Measurements from ENCODE around the gene LILRA6. TPM values are rescaled to one million over a fixed set of nuclear protein-coding genes. Genes with fewer than 3 reads are reported as not detected.
A peak's percentile ranks its signal among the peaks of the same experiment; 100 is the strongest.

Gene LILRA6
- total and polyA plus RNA-seq, 9 donors = 0.71 to 2.6 (median 1.7) TPM

- Histone ChIP-seq H3K27me3 (ENCODE audit: control insufficient read depth, insufficient read depth, low read length) (no peaks in the 10 kb centered on the region), H3K4me1 (ENCODE audit: control insufficient read depth, insufficient read depth, low read length) (peaks cover 21% of the 10 kb centered on the region), H3K36me3 (ENCODE audit: control insufficient read depth, insufficient read depth, low read length) (peaks cover 29% of the 10 kb centered on the region), H3K4me3 (ENCODE audit: low read length) (peak overlapping the region; percentile 58), H3K9me3 (replicated peaks; ENCODE audit: control insufficient read depth, low read depth, low read length) (no peaks in the 10 kb centered on the region), H3K27ac (ENCODE audit: low read length) (peak overlapping the region; percentile 100)
- peak; percentile 50 for DNase-seq
- 2% methylated on average over 5 of the region's 12 CpGs for WGBS (ENCODE audit: insufficient coverage)
These were observed 54.2 kb downstream of the LILRA6 start for GRCh38 chr19:54188215-54188871.

DNA sequence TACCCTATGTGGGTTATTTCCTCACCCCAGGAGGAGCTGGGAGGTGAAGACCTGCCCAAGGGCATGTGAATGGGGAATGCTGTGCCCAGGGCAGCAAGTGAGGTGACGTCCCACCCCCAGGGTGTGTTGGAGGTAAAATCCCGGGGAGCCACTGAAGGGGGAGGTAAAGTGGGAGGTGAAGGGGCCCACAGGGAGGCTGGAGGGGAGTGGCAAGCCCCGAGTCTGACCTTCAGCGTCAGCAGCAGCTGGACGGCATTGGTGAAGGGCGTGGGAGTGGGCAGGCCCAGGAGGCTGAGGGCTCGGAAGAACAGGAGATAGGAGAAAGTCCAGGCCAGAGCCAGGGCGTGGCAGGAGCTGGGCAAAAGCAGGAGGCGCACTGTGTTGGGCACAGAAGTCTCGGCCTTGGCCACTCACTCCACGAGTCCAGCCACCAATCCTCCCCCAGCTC is 55.6 kb downstream of the LILRA6 start:
- 79% methylated on average over 7 of the region's 11 CpGs for WGBS (ENCODE audit: insufficient coverage)
- Histone ChIP-seq H3K4me1 (ENCODE audit: control insufficient read depth, insufficient read depth, low read length) (peaks cover 16% of the 10 kb centered on the region), H3K4me3 (ENCODE audit: low read length) (no peak overlapping the region), H3K27me3 (ENCODE audit: control insufficient read depth, insufficient read depth, low read length) (no peaks in the 10 kb centered on the region), H3K36me3 (ENCODE audit: control insufficient read depth, insufficient read depth, low read length) (peaks cover 21% of the 10 kb centered on the region), H3K27ac (ENCODE audit: low read length) (no peak overlapping the region), H3K9me3 (replicated peaks; ENCODE audit: control insufficient read depth, low read depth, low read length) (no peaks in the 10 kb centered on the region)
- no peak for DNase-seq

Other genes starting within 250 kb of the LILRA6 start
- gene VSTM1, start 178.9 kb downstream of the LILRA6 start, total RNA-seq = not detected
- under 1 TPM in 6 of 8 donors, not detected in 2; 0.19 to 0.53 (median 0.25) TPM for gene VSTM1, start 178.9 kb downstream of the LILRA6 start, polyA plus RNA-seq (ENCODE audit: insufficient read depth in 1 of 8, insufficient read length in 8 of 8, low replicate concordance in 1 of 8)
- not detected for gene TARM1, start 161.4 kb downstream of the LILRA6 start, total RNA-seq
- gene TARM1, start 161.4 kb downstream of the LILRA6 start, polyA plus RNA-seq (ENCODE audit: insufficient read depth in 1 of 8, insufficient read length in 8 of 8, low replicate concordance in 1 of 8) = under 1 TPM in 3 of 8 donors, not detected in 5; 0.14 to 0.27 (median 0.27) TPM
- gene OSCAR, start 142.0 kb downstream of the LILRA6 start, total RNA-seq = 0.09 TPM
- gene OSCAR, start 142.0 kb downstream of the LILRA6 start, polyA plus RNA-seq (ENCODE audit: insufficient read depth in 1 of 8, insufficient read length in 8 of 8, low replicate concordance in 1 of 8) = under 1 TPM; 0.31 to 0.74 (median 0.47) TPM
- 167 TPM for gene NDUFA3, start 139.9 kb downstream of the LILRA6 start, total RNA-seq
- 100 to 1,000 TPM in 6 of 8 donors, 10 to 100 TPM in 2; 89.3 to 124 (median 105) TPM for gene NDUFA3, start 139.9 kb downstream of the LILRA6 start, polyA plus RNA-seq (ENCODE audit: insufficient read depth in 1 of 8, insufficient read length in 8 of 8, low replicate concordance in 1 of 8)
- 16.6 TPM for gene TFPT, start 127.1 kb downstream of the LILRA6 start, total RNA-seq
- 10 to 100 TPM; 15.1 to 18.4 (median 17.1) TPM for gene TFPT, start 127.1 kb downstream of the LILRA6 start, polyA plus RNA-seq (ENCODE audit: insufficient read depth in 1 of 8, insufficient read length in 8 of 8, low replicate concordance in 1 of 8)
- 38.7 TPM for gene PRPF31, start 127.0 kb downstream of the LILRA6 start, total RNA-seq
- gene PRPF31, start 127.0 kb downstream of the LILRA6 start, polyA plus RNA-seq (ENCODE audit: insufficient read depth in 1 of 8, insufficient read length in 8 of 8, low replicate concordance in 1 of 8) = 10 to 100 TPM; 43.2 to 55.5 (median 52.8) TPM
- gene CNOT3, start 105.0 kb downstream of the LILRA6 start, total RNA-seq = 8.3 TPM
- gene CNOT3, start 105.0 kb downstream of the LILRA6 start, polyA plus RNA-seq (ENCODE audit: insufficient read depth in 1 of 8, insufficient read length in 8 of 8, low replicate concordance in 1 of 8) = 10 to 100 TPM; 26.9 to 51.1 (median 37.5) TPM
- gene LENG1, start 83.1 kb downstream of the LILRA6 start, total RNA-seq = 9.0 TPM
- gene LENG1, start 83.1 kb downstream of the LILRA6 start, polyA plus RNA-seq (ENCODE audit: insufficient read depth in 1 of 8, insufficient read length in 8 of 8, low replicate concordance in 1 of 8) = 10 to 100 TPM in 2 of 8 donors, 1 to 10 TPM in 6; 9.1 to 11.1 (median 9.7) TPM
- 1.5 TPM for gene TMC4, start 69.6 kb downstream of the LILRA6 start, total RNA-seq
- 1 to 10 TPM; 1.9 to 8.0 (median 4.1) TPM for gene TMC4, start 69.6 kb downstream of the LILRA6 start, polyA plus RNA-seq (ENCODE audit: insufficient read depth in 1 of 8, insufficient read length in 8 of 8, low replicate concordance in 1 of 8)
- gene MBOAT7, start 53.2 kb downstream of the LILRA6 start, total RNA-seq = 11.1 TPM
- 10 to 100 TPM; 20.1 to 38.3 (median 28.5) TPM for gene MBOAT7, start 53.2 kb downstream of the LILRA6 start, polyA plus RNA-seq (ENCODE audit: insufficient read depth in 1 of 8, insufficient read length in 8 of 8, low replicate concordance in 1 of 8)
- gene TSEN34, start 51.5 kb downstream of the LILRA6 start, total RNA-seq = 25.8 TPM
- 10 to 100 TPM; 28.0 to 42.8 (median 36.3) TPM for gene TSEN34, start 51.5 kb downstream of the LILRA6 start, polyA plus RNA-seq (ENCODE audit: insufficient read depth in 1 of 8, insufficient read length in 8 of 8, low replicate concordance in 1 of 8)
- 2,526 TPM for gene RPS9, start 41.9 kb downstream of the LILRA6 start, total RNA-seq
- gene RPS9, start 41.9 kb downstream of the LILRA6 start, polyA plus RNA-seq (ENCODE audit: insufficient read depth in 1 of 8, insufficient read length in 8 of 8, low replicate concordance in 1 of 8) = 1,000 to 10,000 TPM; 2,473 to 2,976 (median 2,757) TPM
- gene LILRB3, start 19.8 kb downstream of the LILRA6 start, total RNA-seq = 1.4 TPM
- 1 to 10 TPM; 1.6 to 4.2 (median 2.9) TPM for gene LILRB3, start 19.8 kb downstream of the LILRA6 start, polyA plus RNA-seq (ENCODE audit: insufficient read depth in 1 of 8, insufficient read length in 8 of 8, low replicate concordance in 1 of 8)
- 5.5 TPM for gene LILRB5, start 14.5 kb upstream of the LILRA6 start, total RNA-seq
- 10 to 100 TPM in 2 of 8 donors, 1 to 10 TPM in 6; 6.1 to 11.8 (median 8.2) TPM for gene LILRB5, start 14.5 kb upstream of the LILRA6 start, polyA plus RNA-seq (ENCODE audit: insufficient read depth in 1 of 8, insufficient read length in 8 of 8, low replicate concordance in 1 of 8)
- 0.53 TPM for gene LILRB2, start 38.3 kb upstream of the LILRA6 start, total RNA-seq
- 1 to 10 TPM; 1.4 to 2.9 (median 2.2) TPM for gene LILRB2, start 38.3 kb upstream of the LILRA6 start, polyA plus RNA-seq (ENCODE audit: insufficient read depth in 1 of 8, insufficient read length in 8 of 8, low replicate concordance in 1 of 8)
- 0.22 TPM for gene LILRA5, start 70.4 kb upstream of the LILRA6 start, total RNA-seq
- gene LILRA5, start 70.4 kb upstream of the LILRA6 start, polyA plus RNA-seq (ENCODE audit: insufficient read depth in 1 of 8, insufficient read length in 8 of 8, low replicate concordance in 1 of 8) = 1 to 10 TPM in 2 of 8 donors, under 1 TPM in 6; 0.17 to 1.5 (median 0.61) TPM
- gene LILRA4, start 96.4 kb upstream of the LILRA6 start, total RNA-seq = not detected
- gene LILRA4, start 96.4 kb upstream of the LILRA6 start, polyA plus RNA-seq (ENCODE audit: insufficient read depth in 1 of 8, insufficient read length in 8 of 8, low replicate concordance in 1 of 8) = under 1 TPM in 1 of 8 donors, not detected in 7; 0.48 TPM
- gene LAIR1, start 122.1 kb upstream of the LILRA6 start, total RNA-seq = 5.3 TPM
- 10 to 100 TPM in 1 of 8 donors, 1 to 10 TPM in 7; 6.8 to 11.8 (median 7.4) TPM for gene LAIR1, start 122.1 kb upstream of the LILRA6 start, polyA plus RNA-seq (ENCODE audit: insufficient read depth in 1 of 8, insufficient read length in 8 of 8, low replicate concordance in 1 of 8)
- gene TTYH1, start 172.7 kb upstream of the LILRA6 start, total RNA-seq = 3.6 TPM
- 10 to 100 TPM in 1 of 8 donors, 1 to 10 TPM in 7; 2.7 to 13.1 (median 5.1) TPM for gene TTYH1, start 172.7 kb upstream of the LILRA6 start, polyA plus RNA-seq (ENCODE audit: insufficient read depth in 1 of 8, insufficient read length in 8 of 8, low replicate concordance in 1 of 8)
- gene LENG8, start 206.4 kb upstream of the LILRA6 start, total RNA-seq = 28.7 TPM
- gene LENG8, start 206.4 kb upstream of the LILRA6 start, polyA plus RNA-seq (ENCODE audit: insufficient read depth in 1 of 8, insufficient read length in 8 of 8, low replicate concordance in 1 of 8) = 100 to 1,000 TPM in 6 of 8 donors, 10 to 100 TPM in 2; 47.6 to 155 (median 105) TPM
- gene LENG9, start 221.0 kb upstream of the LILRA6 start, total RNA-seq = 2.7 TPM
- 1 to 10 TPM; 1.5 to 4.1 (median 2.5) TPM for gene LENG9, start 221.0 kb upstream of the LILRA6 start, polyA plus RNA-seq (ENCODE audit: insufficient read depth in 1 of 8, insufficient read length in 8 of 8, low replicate concordance in 1 of 8)
- gene CDC42EP5, start 230.5 kb upstream of the LILRA6 start, total RNA-seq = 39.4 TPM
- gene CDC42EP5, start 230.5 kb upstream of the LILRA6 start, polyA plus RNA-seq (ENCODE audit: insufficient read depth in 1 of 8, insufficient read length in 8 of 8, low replicate concordance in 1 of 8) = 10 to 100 TPM; 33.4 to 65.7 (median 46.5) TPM